ENCODE results near the gene TBCCD1.
"Not testable (repeated sequence)": the region's sequence is repeated elsewhere in the genome, so short reads cannot be mapped to it uniquely, and the experiment has no call there.

TBCCD1 gene

DNA sequence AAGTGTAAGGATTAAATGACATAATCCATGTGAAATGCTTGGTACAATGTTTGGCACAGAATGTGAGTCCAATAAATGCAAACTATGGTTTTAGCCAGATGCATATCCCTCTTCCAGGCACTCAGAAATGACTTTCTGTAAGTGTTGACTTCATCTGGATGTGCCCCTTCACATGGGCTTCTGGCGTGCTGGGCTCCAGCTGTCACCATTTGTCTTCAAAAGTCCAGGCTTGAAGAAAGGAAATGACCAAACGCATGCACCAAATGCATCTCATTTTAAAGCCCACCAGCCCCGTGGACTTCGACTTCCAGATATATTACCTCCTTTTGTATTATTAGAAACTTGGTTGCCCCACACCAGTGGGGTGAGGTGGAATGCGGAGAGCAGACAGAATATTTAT is 46.7 kb downstream of the TBCCD1 start:
- DNase-seq (ENCODE audit: low read depth) = no peak

GRCh38 chr3:186519021-186519658 is 48.0 kb downstream of the TBCCD1 start:
- DNase-seq (ENCODE audit: low read depth) = no peak

DNA sequence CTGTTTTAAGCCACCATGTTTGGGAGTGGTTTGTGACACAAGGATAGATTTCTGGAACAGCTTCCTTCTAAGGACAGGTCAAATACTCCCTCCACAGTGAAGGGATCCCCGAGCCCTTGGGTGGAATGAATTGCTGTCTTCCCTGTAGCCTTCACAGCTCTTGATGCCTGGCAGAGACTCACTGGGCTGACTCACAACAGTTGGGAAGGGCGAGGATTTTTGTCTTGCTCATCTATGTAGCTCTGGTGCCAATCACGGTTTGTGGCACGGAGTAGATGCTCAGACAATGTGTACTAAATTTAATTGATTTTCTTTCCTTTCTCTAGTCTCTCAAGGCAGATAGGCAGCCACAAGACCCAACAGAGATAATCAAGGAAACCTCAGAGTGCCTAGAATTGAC is 49.9 kb downstream of the TBCCD1 start:
- DNase-seq (ENCODE audit: low read depth) = no peak

GRCh38 chr3:186516646-186517045 is 50.5 kb downstream of the TBCCD1 start:
- DNase-seq (ENCODE audit: low read depth) = no peak

- no peak for DNase-seq (ENCODE audit: low read depth)
These were observed 52.0 kb downstream of the TBCCD1 start for GRCh38 chr3:186515125-186515524.

DNA sequence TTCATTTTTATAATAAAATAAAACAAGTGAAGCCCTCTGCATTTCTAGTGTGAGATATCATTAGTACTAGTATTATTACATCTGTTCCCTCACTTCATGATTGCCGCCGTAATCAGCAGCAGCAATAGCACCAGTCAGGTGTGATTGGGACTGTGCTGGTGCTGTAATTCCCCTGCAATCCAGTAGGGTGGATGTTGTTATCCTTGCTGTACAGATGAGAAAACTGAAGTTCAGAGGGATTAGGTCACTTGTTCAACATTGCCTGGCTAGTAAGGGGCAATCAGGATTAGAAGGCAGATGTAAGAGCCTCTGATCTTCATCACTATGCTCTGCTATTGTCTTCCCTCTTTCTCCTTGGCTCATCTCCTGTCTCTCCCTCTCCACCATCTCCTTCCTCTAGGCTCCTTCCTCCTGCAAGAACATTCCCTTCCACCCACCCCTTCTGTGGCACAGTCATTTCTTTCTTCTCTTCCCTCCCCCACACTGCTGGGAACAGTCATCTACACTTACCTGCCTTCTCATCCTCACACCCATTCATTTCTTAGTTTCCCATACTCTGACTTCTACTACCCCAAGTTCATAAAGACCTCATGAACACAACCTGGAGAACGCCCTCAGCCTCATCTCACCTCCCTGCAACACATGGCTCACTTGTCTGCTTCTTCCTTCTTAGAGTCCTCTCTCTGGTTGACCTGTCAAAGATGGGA is 52.7 kb downstream of the TBCCD1 start:
- no peak for DNase-seq (ENCODE audit: low read depth)

GRCh38 chr3:186513386-186513785 is 53.8 kb downstream of the TBCCD1 start:
- no peak for DNase-seq (ENCODE audit: low read depth)

DNA sequence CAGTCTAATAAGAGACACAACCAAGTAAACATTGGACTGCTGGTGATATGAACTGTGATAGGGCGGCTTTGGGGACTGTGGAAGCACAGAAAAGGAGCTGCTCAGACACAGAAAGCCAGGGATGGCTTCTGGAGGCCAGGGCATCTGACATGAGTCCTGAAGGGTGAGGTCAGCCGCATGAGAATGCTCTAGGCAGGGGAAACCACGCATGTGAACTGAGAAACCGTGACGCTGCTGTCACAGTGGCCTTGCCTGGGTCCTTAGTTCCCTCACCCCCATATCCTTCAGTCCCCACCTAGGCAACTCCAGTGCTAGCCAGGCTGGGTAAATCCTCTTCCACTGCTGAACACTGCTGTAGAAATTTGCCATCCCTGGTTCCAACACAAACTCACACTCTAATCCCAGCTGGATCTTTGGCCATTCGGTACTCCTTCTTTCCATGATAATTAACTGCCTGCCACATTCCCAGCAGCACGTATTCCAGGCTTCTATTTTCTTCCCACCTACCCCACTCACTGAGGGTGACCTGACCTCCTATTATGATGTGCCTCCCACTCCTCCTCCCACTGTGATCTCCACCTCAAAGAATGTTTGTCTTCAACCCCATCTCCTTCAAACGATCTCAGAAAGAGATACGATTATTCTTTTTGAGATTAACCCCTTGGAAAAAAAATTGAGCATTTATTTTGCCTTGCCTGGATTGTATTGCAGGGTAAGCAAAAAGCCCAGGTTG is 54.4 kb downstream of the TBCCD1 start:
- no peak for DNase-seq (ENCODE audit: low read depth)

- DNase-seq (ENCODE audit: low read depth) = no peak
These were observed 55.4 kb downstream of the TBCCD1 start for GRCh38 chr3:186511702-186512101.

DNA sequence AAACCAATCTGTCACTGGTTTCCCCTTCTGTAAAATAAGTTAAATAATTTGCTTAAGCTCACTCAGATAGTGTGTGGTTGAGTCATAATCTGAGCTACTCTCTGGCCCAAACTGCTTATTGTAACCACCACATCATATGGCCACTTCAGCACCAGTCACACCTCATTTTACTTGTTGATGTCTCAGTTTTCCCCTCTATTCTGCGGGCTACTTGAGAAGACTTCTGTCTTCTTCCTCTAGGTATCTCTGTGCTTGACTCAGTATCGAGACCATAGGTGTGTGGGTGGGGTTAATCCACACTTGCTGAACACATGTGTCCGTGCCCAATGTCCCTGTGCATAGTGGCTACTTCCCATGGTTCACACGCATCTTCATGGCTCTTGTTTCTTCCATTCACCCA is 55.9 kb downstream of the TBCCD1 start:
- no peak for DNase-seq (ENCODE audit: low read depth)

- no peak for DNase-seq (ENCODE audit: low read depth)
These were observed 56.6 kb downstream of the TBCCD1 start for GRCh38 chr3:186510374-186511079.

- no peak for DNase-seq (ENCODE audit: low read depth)
These were observed 57.7 kb downstream of the TBCCD1 start for GRCh38 chr3:186509423-186509822.

DNA sequence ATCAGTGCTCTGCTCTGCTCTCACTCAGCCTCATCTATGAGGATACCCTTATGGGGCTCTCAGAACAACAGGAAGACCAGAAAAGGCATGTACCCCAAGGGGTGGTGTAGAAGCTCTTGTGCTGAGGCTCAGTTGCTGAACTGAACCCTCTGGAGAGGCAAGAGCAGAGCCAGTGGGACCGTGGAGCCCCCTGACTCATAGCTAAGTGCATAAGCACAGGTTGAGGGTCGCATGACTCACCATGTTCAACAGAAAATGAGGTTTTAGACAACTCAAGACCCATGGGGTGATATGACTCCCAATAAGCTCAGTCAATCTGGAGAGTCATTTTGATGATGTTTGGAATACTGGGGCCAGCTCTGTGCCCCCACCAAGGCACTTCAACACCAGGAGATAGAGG is 60.3 kb downstream of the TBCCD1 start:
- no peak for DNase-seq (ENCODE audit: low read depth)

DNA sequence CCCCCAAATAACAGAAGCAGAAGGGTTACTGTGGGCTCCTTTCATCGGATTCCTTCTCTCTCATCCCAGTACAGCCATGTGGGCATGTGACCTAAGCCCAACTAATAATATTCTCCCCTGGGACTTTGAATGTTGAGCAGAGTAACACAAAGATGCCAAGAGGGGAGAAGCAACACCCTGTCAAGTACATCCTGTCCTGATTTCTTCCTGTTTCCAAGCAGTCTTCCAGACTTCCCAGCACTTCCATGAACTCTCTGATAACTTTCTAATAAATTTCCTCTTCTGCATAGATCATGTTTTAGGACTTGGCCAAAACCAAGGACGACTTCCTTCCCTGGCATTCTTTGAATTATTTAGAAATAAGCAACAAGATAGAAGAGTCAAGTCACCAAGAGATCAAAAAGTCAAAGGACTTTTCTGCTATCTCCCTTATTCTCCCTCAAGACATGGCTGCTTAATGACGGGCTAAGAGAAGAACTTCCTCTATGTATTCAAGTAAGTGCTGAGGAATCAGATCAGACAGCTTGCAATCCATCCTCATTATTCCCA is 60.9 kb downstream of the TBCCD1 start:
- no peak for DNase-seq (ENCODE audit: low read depth)

- DNase-seq (ENCODE audit: low read depth) = no peak
These were observed 64.0 kb downstream of the TBCCD1 start for GRCh38 chr3:186502966-186503712.

DNA sequence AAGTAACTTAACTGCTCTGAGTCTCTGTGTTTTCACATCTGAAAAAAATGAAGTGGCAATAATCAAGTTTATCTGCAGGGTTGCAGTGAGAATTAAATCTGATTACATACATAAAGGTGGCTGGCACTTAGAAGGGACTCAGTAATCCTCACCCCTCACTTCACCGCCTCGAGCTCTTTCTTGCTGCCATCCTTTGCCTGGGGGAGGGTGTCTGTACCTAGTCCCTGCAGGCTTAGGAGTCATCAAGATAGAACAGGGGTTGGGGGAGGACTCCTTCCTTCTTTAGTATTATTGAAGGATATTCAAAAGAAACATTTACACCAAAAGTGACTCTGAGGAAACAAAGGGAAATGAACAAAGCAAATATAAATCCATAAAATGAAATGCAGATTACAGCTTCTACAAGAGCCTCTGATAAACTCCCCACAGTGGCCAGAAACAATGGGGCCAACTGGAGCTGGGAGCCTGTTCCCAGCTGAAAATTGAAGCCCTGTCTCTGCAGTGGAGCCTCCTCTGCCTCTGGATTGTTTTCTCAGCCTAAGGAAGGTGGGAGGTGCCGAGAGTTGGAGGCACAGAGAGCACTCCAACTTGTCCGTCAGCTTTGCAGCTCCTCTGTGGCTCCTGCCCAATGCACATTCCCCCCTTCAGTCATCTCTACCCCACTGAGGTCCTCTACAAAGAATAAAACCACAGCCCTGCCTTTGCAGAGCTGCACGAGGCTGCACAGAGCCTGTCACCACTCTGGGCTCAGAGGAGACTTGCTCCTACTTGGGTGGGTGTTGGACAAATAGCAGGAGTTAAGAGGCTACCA is 64.8 kb downstream of the TBCCD1 start:
- DNase-seq (ENCODE audit: low read depth) = no peak

DNA sequence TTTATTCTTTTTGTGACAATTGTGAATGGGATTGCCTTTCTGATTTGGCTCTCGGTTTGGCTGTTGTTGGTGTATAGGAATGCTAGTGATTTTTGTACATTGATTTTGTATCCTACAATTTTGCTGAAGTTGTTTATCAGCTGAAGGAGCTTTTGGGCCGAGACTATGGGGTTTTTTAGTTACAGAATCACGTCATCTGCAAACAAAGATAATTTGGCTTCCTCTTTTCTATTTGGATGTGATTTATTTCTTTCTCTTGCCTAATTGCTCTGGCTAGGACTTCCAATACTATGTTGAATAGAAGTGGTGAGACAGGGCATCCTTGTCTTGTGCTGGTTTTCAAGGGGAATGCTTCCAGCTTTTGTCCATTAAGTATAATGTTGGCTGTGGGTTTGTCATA is 67.2 kb downstream of the TBCCD1 start:
- DNase-seq (ENCODE audit: low read depth) = not testable (repeated sequence)

- not testable (repeated sequence) for DNase-seq (ENCODE audit: low read depth)
These were observed 69.1 kb downstream of the TBCCD1 start for GRCh38 chr3:186498022-186498421.

- no peak for DNase-seq (ENCODE audit: low read depth)
These were observed 69.5 kb downstream of the TBCCD1 start for GRCh38 chr3:186497608-186498007.

GRCh38 chr3:186496635-186497034 is 70.5 kb downstream of the TBCCD1 start:
- no peak for DNase-seq (ENCODE audit: low read depth)

All from GM04504 (cell line).